ENCODE measurements around the gene MYG1. TPM values are rescaled to one million over a fixed set of nuclear protein-coding genes. Genes with fewer than 3 reads are reported as not detected.

Gene MYG1
- total and polyA plus RNA-seq, 2 of the 13 experiments (the other 11 are each of a cell fraction or from before 2014, with no cell fraction given): 38.6 to 58.0 TPM

DNA sequence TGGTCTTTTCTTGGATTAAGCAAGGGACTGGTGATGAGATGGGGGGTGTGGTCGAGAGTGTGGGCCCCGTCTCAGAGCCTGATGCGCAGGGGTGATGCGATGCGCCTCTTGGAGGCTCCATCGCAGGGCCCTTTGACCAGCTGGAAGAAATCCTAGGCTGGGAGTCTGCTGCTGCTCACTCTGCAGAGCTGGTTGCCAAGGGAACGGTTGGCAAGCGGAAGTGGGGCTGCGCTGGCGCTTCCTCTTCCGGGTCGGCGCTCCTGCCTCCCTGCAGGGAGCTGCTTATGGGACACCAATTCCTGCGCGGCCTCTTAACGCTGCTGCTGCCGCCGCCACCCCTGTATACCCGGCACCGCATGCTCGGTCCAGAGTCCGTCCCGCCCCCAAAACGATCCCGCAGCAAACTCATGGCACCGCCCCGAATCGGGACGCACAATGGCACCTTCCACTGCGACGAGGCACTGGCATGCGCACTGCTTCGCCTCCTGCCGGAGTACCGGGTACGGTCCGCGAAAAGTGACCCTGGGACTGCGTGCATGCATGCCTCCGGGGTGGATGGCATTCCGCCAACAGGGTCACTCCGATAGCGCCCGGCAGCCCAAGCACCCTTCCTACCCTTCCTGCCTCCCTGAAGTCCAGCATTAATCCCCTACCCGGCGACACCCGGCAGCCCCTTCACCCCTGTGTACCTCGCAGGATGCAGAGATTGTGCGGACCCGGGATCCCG lies at the start of gene MYG1 (continued):
- TF ChIP-seq DMAP1 (CRISPR knock-in tag; IDR thresholded peaks at IDR 0.05): peak; percentile 98
- TF ChIP-seq ZSCAN9 (CRISPR knock-in tag; IDR thresholded peaks at IDR 0.05; ENCODE audit: borderline replicate concordance): no peak
- no peak for TF ChIP-seq POLR2AphosphoS2 (IDR thresholded peaks at IDR 0.05; ENCODE audit: low read depth, low read length)
- no peak for TF ChIP-seq FOXA1 (IDR thresholded peaks at IDR 0.05)
- peak; percentile 45 for TF ChIP-seq FOXA1 (CRISPR knock-in tag; IDR thresholded peaks at IDR 0.05)
- TF ChIP-seq ZNF263 (CRISPR knock-in tag; IDR thresholded peaks at IDR 0.05): no peak
- peak; percentile 84; the same call in 1 of the 2 replicates for TF ChIP-seq ZNF274 (CRISPR knock-in tag; IDR thresholded peaks at IDR 0.05)
- peak; percentile 23; the same call in 1 of the 2 replicates for TF ChIP-seq ZNF256 (CRISPR knock-in tag; conservative IDR thresholded peaks at IDR 0.05)
- TF ChIP-seq ZNF225 (CRISPR knock-in tag; IDR thresholded peaks at IDR 0.05): 0 out of 2 replicates have a peak, but pooled peaks have one; percentile 70
- TF ChIP-seq XBP1 (CRISPR knock-in tag; IDR thresholded peaks at IDR 0.05): no peak
- TF ChIP-seq, protein P1, sequence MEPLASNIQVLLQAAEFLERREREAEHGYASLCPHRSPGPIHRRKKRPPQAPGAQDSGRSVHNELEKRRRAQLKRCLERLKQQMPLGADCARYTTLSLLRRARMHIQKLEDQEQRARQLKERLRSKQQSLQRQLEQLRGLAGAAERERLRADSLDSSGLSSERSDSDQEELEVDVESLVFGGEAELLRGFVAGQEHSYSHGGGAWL (CRISPR knock-in tag; IDR thresholded peaks at IDR 0.05): peak; percentile 82
- no peak for TF ChIP-seq MATR3 (CRISPR knock-in tag; IDR thresholded peaks at IDR 0.05)
- peak; percentile 43; the same call in 1 of the 2 replicates for TF ChIP-seq FOXK1 (CRISPR knock-in tag; IDR thresholded peaks at IDR 0.05; ENCODE audit: borderline replicate concordance, low read depth)
- no peak for TF ChIP-seq ZNF878 (CRISPR knock-in tag; IDR thresholded peaks at IDR 0.05)
- TF ChIP-seq SPEN (CRISPR knock-in tag; IDR thresholded peaks at IDR 0.05; ENCODE audit: low read depth): peak; percentile 85; the same call in 1 of the 2 replicates
- TF ChIP-seq RFX3 (CRISPR knock-in tag; IDR thresholded peaks at IDR 0.05): peak; percentile 99
- peak; percentile 57 for TF ChIP-seq POGZ (CRISPR knock-in tag; IDR thresholded peaks at IDR 0.05)
- no peak for TF ChIP-seq MLLT10 (CRISPR knock-in tag; IDR thresholded peaks at IDR 0.05)
- TF ChIP-seq TSC22D2 (CRISPR knock-in tag; IDR thresholded peaks at IDR 0.05; ENCODE audit: borderline replicate concordance): no peak
- peak; percentile 95 for TF ChIP-seq ZNF776 (CRISPR knock-in tag; IDR thresholded peaks at IDR 0.05)
- TF ChIP-seq, protein P2, sequence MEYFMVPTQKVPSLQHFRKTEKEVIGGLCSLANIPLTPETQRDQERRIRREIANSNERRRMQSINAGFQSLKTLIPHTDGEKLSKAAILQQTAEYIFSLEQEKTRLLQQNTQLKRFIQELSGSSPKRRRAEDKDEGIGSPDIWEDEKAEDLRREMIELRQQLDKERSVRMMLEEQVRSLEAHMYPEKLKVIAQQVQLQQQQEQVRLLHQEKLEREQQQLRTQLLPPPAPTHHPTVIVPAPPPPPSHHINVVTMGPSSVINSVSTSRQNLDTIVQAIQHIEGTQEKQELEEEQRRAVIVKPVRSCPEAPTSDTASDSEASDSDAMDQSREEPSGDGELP (IDR thresholded peaks at IDR 0.05; ENCODE audit: borderline replicate concordance, low read depth): peak; percentile 68; the same call in 1 of the 2 replicates
- TF ChIP-seq ZNF432 (CRISPR knock-in tag; IDR thresholded peaks at IDR 0.05; ENCODE audit: borderline replicate concordance): no peak
- TF ChIP-seq, protein P3, sequence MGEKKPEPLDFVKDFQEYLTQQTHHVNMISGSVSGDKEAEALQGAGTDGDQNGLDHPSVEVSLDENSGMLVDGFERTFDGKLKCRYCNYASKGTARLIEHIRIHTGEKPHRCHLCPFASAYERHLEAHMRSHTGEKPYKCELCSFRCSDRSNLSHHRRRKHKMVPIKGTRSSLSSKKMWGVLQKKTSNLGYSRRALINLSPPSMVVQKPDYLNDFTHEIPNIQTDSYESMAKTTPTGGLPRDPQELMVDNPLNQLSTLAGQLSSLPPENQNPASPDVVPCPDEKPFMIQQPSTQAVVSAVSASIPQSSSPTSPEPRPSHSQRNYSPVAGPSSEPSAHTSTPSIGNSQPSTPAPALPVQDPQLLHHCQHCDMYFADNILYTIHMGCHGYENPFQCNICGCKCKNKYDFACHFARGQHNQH (CRISPR knock-in tag; IDR thresholded peaks at IDR 0.05): peak; percentile 76
- TF ChIP-seq, protein P4, sequence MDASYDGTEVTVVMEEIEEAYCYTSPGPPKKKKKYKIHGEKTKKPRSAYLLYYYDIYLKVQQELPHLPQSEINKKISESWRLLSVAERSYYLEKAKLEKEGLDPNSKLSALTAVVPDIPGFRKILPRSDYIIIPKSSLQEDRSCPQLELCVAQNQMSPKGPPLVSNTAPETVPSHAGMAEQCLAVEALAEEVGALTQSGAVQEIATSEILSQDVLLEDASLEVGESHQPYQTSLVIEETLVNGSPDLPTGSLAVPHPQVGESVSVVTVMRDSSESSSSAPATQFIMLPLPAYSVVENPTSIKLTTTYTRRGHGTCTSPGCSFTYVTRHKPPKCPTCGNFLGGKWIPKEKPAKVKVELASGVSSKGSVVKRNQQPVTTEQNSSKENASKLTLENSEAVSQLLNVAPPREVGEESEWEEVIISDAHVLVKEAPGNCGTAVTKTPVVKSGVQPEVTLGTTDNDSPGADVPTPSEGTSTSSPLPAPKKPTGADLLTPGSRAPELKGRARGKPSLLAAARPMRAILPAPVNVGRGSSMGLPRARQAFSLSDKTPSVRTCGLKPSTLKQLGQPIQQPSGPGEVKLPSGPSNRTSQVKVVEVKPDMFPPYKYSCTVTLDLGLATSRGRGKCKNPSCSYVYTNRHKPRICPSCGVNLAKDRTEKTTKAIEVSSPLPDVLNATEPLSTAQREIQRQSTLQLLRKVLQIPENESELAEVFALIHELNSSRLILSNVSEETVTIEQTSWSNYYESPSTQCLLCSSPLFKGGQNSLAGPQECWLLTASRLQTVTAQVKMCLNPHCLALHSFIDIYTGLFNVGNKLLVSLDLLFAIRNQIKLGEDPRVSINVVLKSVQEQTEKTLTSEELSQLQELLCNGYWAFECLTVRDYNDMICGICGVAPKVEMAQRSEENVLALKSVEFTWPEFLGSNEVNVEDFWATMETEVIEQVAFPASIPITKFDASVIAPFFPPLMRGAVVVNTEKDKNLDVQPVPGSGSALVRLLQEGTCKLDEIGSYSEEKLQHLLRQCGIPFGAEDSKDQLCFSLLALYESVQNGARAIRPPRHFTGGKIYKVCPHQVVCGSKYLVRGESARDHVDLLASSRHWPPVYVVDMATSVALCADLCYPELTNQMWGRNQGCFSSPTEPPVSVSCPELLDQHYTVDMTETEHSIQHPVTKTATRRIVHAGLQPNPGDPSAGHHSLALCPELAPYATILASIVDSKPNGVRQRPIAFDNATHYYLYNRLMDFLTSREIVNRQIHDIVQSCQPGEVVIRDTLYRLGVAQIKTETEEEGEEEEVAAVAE (CRISPR knock-in tag; IDR thresholded peaks at IDR 0.05; ENCODE audit: borderline replicate concordance): peak; percentile 90
- peak; percentile 62; the same call in 1 of the 2 replicates for TF ChIP-seq ZNF430 (CRISPR knock-in tag; IDR thresholded peaks at IDR 0.05)

Measured in HepG2 (cell line).